GM19467 (cell line): ENCODE measurements around the gene TRIM59.
A peak's percentile ranks its signal among the peaks of the same experiment; 100 is the strongest.

Experiments used
- ATAC-seq: cut with Tn5 transposase; IDR thresholded peaks from one replicate; pipeline ENCODE4 v1.9.1; 2021; ENCODE audit warnings: mild to moderate bottlenecking, moderate library complexity; ENCODE audit not compliant: unreplicated experiment

TRIM59 gene

GRCh38 chr3:160449636-160450598 is at the start of gene TRIM59:
TSS of gene TRIM59 (minus strand) at chr3:160449786. CDS start at chr3:160439183, 10,603 bp downstream.
- ATAC-seq, result peak; percentile 95

- no peak for ATAC-seq
Measured at GRCh38 chr3:160498202-160498601, 48.6 kb upstream of the TRIM59 start.

GRCh38 chr3:160490166-160490565 is 40.6 kb upstream of the TRIM59 start:
- no peak for ATAC-seq

- no peak for ATAC-seq
Measured at GRCh38 chr3:160486459-160486869, 36.9 kb upstream of the TRIM59 start.

GRCh38 chr3:160482796-160483195 is 33.2 kb upstream of the TRIM59 start:
- no peak for ATAC-seq

- ATAC-seq, result no peak
Measured at GRCh38 chr3:160481856-160482255, 32.3 kb upstream of the TRIM59 start.

GRCh38 chr3:160480931-160481330 is 31.3 kb upstream of the TRIM59 start:
- no peak for ATAC-seq

- ATAC-seq, result no peak
Measured at GRCh38 chr3:160479376-160479775, 29.8 kb upstream of the TRIM59 start.

- no peak for ATAC-seq
Measured at GRCh38 chr3:160478338-160478737, 28.8 kb upstream of the TRIM59 start.

GRCh38 chr3:160477750-160478149 is 28.2 kb upstream of the TRIM59 start:
- ATAC-seq, result no peak

- no peak for ATAC-seq
Measured at GRCh38 chr3:160475884-160476283, 26.3 kb upstream of the TRIM59 start.

- no peak for ATAC-seq
Measured at GRCh38 chr3:160475153-160475552, 25.6 kb upstream of the TRIM59 start.

- ATAC-seq, result no peak
Measured at GRCh38 chr3:160474416-160474838, 24.8 kb upstream of the TRIM59 start.

GRCh38 chr3:160473978-160474377 is 24.4 kb upstream of the TRIM59 start:
- ATAC-seq, result no peak

GRCh38 chr3:160473221-160473620 is 23.6 kb upstream of the TRIM59 start:
- no peak for ATAC-seq

GRCh38 chr3:160472344-160472743 is 22.8 kb upstream of the TRIM59 start:
- ATAC-seq, result peak; percentile 83

- peak; percentile 5 for ATAC-seq
Measured at GRCh38 chr3:160471892-160472291, 22.3 kb upstream of the TRIM59 start.

GRCh38 chr3:160470181-160470580 is 20.6 kb upstream of the TRIM59 start:
- ATAC-seq, result no peak

GRCh38 chr3:160464971-160465370 is 15.4 kb upstream of the TRIM59 start:
- no peak for ATAC-seq

GRCh38 chr3:160464321-160464720 is 14.7 kb upstream of the TRIM59 start:
- no peak for ATAC-seq

- ATAC-seq, result no peak
Measured at GRCh38 chr3:160460033-160460432, 10.4 kb upstream of the TRIM59 start.

- ATAC-seq, result no peak
Measured at GRCh38 chr3:160459450-160459970, 9.9 kb upstream of the TRIM59 start.
